Umbilical cord (tissue), 2 donors: Measurements from ENCODE around the gene MYO9B. TPM values are rescaled to one million over a fixed set of nuclear protein-coding genes. Genes with fewer than 3 reads are reported as not detected.
A peak's percentile ranks its signal among the peaks of the same experiment; 100 is the strongest.
"Not testable (repeated sequence)": the region's sequence is repeated elsewhere in the genome, so short reads cannot be mapped to it uniquely, and the experiment has no call there.

ENCODE experiments used
- DNase-seq: peaks from one replicate; pipeline ENCODE4 v3.0.0-alpha.2; 2015; ENCODE audit warnings: low spot score
- total RNA-seq: library from RNA; depleted of rRNA; stranded (reverse); fragments of >200 nt; gene quantifications from one replicate; pipeline ENCODE4 v1.2.3, GENCODE V29; 2014; ENCODE audit warnings: low replicate concordance; ENCODE audit not compliant: insufficient read depth

Gene MYO9B
- total RNA-seq, 1 donor from 2014 or later, result 80.7 TPM

- DNase-seq, result no peak
Measured at GRCh38 chr19:17180997-17181702, 105.6 kb downstream of the MYO9B start.

GRCh38 chr19:17183271-17183761 is 107.7 kb downstream of the MYO9B start:
- no peak for DNase-seq

- DNase-seq, result peak; percentile 66
Measured at GRCh38 chr19:17183858-17184321, 108.3 kb downstream of the MYO9B start.

GRCh38 chr19:17184371-17184841 is 108.8 kb downstream of the MYO9B start:
- DNase-seq, result peak; percentile 10

- DNase-seq, result no peak
Measured at GRCh38 chr19:17185590-17185989, 110.0 kb downstream of the MYO9B start.

GRCh38 chr19:17191736-17192135 is 116.2 kb downstream of the MYO9B start:
- not testable (repeated sequence) for DNase-seq

- DNase-seq, result no peak
Measured at GRCh38 chr19:17192751-17193150, 117.2 kb downstream of the MYO9B start.

- DNase-seq, result no peak
Measured at GRCh38 chr19:17194608-17195007, 119.0 kb downstream of the MYO9B start.

- DNase-seq, result no peak
Measured at GRCh38 chr19:17195106-17195505, 119.5 kb downstream of the MYO9B start.

- no peak for DNase-seq
Measured at GRCh38 chr19:17196610-17197009, 121.0 kb downstream of the MYO9B start.

GRCh38 chr19:17197666-17198065 is 122.1 kb downstream of the MYO9B start:
- DNase-seq, result no peak

GRCh38 chr19:17200408-17201079 is 125.0 kb downstream of the MYO9B start:
- no peak for DNase-seq

- DNase-seq, result no peak
Measured at GRCh38 chr19:17202249-17202648, 126.7 kb downstream of the MYO9B start.

- DNase-seq, result no peak
Measured at GRCh38 chr19:17202713-17203112, 127.1 kb downstream of the MYO9B start.

- peak; percentile 25 for DNase-seq
Measured at GRCh38 chr19:17205237-17206140, 129.9 kb downstream of the MYO9B start.

- DNase-seq, result no peak
Measured at GRCh38 chr19:17206736-17207581, 131.4 kb downstream of the MYO9B start.

GRCh38 chr19:17209126-17210036 is 133.8 kb downstream of the MYO9B start:
- DNase-seq, result no peak

- no peak for DNase-seq
Measured at GRCh38 chr19:17210296-17210695, 134.7 kb downstream of the MYO9B start.

GRCh38 chr19:17211547-17212446 is 136.2 kb downstream of the MYO9B start:
- DNase-seq, result no peak
